Fibroblast of the aortic adventitia (primary cell): ENCODE measurements around the gene FAM8A1. TPM values are rescaled to one million over a fixed set of nuclear protein-coding genes. Genes with fewer than 3 reads are reported as not detected.
"Not testable (repeated sequence)": the region's sequence is repeated elsewhere in the genome, so short reads cannot be mapped to it uniquely, and the experiment has no call there.

Source experiments
- DNase-seq: peaks from one replicate; pipeline ENCODE4 v3.0.0-alpha.2; 2010; ENCODE audit warnings: low read depth
- H3K4me3 ChIP-seq: 2 replicates; pipeline ENCODE4 v1.5.1; 2011; ENCODE audit warnings: low read depth, mild to moderate bottlenecking, control low read depth, low read length, moderate library complexity
- CTCF ChIP-seq: IDR thresholded peaks from 2 replicates; pipeline ENCODE4 v1.5.1; 2011; ENCODE audit warnings: mild to moderate bottlenecking, low read length, control low read depth, inconsistent platforms; ENCODE audit not compliant: insufficient read depth
- total RNA-seq: library from RNA; depleted of rRNA; stranded (reverse); fragments of >200 nt; gene quantifications from 2 replicates; pipeline ENCODE4 v1.2.3, GENCODE V29; 2012; ENCODE audit warnings: low replicate concordance

Gene FAM8A1
- total RNA-seq, 1 donor, result 28.9 TPM

DNA sequence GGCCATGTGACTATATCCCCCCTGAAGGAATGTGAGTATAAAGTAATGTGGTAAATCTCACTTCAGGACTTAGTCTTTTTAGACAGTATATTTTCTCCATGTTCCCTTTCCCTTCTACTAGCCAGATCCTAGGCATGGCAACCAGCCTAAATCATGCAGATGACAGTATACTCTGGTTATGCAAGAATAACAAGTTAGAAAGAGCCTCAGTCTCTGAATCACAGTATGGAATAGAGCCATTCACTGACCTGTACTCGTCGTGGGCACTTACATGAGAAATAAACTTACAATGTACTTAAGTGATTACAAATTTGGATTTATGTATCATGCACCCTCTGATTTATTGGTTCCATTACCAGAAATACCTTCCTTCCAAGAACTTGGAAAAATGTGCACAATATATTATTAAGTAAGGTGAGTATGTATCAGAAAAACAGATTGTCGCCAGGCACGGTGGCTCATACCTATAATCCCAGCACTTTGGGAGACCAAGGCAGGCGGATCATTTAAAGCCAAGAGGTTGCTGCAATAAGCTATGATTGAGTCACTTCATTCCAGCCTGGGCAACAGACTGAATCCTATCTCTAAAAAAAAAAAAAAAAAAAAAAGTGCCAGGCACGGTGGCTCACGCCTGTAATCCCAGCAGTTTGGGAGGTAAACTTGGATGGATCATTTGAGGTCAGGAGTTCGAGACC, 25.1 kb upstream of the FAM8A1 start:
- H3K4me3 ChIP-seq, result no peak overlapping the region
- DNase-seq, result peak; percentile 83
- TF ChIP-seq CTCF, result no peak

DNA sequence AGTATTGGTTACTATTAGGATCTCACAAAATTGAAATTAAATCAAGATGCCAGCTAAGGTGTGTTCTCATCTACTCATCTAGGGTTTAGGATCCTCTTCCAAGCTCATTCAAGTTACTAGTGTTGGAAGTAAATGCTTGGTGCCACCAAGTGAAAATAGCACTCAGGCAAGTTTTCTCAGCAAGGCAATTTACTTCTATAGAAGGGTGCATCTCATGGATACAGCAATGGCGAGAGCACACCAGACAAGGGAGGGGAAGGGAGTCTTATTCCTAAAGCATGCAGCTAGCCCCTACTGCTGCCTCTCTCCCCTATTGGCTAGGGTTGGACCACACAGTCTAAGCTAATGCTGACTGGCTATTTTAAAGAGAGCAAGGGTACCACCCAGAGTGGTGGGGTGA, 23.0 kb upstream of the FAM8A1 start:
- no peak for DNase-seq
- no peak for TF ChIP-seq CTCF
- H3K4me3 ChIP-seq, result no peak overlapping the region

- no peak for TF ChIP-seq CTCF
- DNase-seq, result peak; percentile 22
Observed at GRCh38 chr6:17580518-17581048, 19.5 kb upstream of the FAM8A1 start.

GRCh38 chr6:17581282-17581681, 18.8 kb upstream of the FAM8A1 start:
- DNase-seq, H3K4me3 ChIP-seq: not testable (repeated sequence)

More at GRCh38 chr6:17580518-17581048, 19.5 kb upstream of the FAM8A1 start:
- H3K4me3 ChIP-seq, result peak overlapping the region; percentile 62

- no peak overlapping the region for H3K4me3 ChIP-seq
- no peak for DNase-seq
- TF ChIP-seq CTCF, result no peak
Observed at GRCh38 chr6:17583811-17584210, 16.3 kb upstream of the FAM8A1 start.

- TF ChIP-seq CTCF, result peak; percentile 67
- H3K4me3 ChIP-seq, result no peak overlapping the region
- DNase-seq, result peak; percentile 88
Observed at GRCh38 chr6:17584241-17584803, 15.8 kb upstream of the FAM8A1 start.

- no peak for DNase-seq
- TF ChIP-seq CTCF, result peak; percentile 12
- no peak overlapping the region for H3K4me3 ChIP-seq
Observed at GRCh38 chr6:17585766-17586490, 14.2 kb upstream of the FAM8A1 start.

DNA sequence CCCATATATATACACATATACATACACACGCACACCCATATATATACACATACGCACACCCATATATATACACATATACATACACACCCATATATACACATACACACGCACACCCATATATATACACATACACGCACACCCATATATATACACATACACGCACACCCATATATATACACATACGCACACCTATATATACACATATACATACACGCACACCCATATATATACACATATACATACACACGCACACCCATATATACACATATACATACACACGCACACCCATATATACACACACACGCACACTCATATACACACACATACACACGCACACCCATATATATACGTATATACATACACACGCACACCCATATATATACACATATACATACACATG, 13.5 kb upstream of the FAM8A1 start:
- not testable (repeated sequence) for DNase-seq, H3K4me3 ChIP-seq
